MM.1S (cell line): ENCODE measurements around the gene PSORS1C1.
"Not testable (repeated sequence)": the region's sequence is repeated elsewhere in the genome, so short reads cannot be mapped to it uniquely, and the experiment has no call there.

Experiments used
- CTCF ChIP-seq: fragments of 300-600 bp; sonication (generic); IDR thresholded peaks from 2 replicates; pipeline ENCODE4 v1.5.1; 2016; ENCODE audit warnings: antibody characterized with exemption, low read length, mixed read lengths
- EZH2 ChIP-seq: fragments of 300-600 bp; sonication (generic); optimal IDR thresholded peaks from 2 replicates; pipeline ENCODE3; 2017; ENCODE audit warnings: low read depth, mild to moderate bottlenecking, antibody characterized with exemption, low read length, mixed read lengths
- EZH2phosphoT487 ChIP-seq: fragments of 300-600 bp; sonication (generic); IDR thresholded peaks from 2 replicates; pipeline ENCODE4 v1.6.1; 2018; ENCODE audit warnings: antibody characterized with exemption, low read length

GRCh38 chr6:31067891-31068668 is 46.5 kb upstream of the PSORS1C1 start:
- not testable (repeated sequence) for TF ChIP-seq CTCF, EZH2, EZH2phosphoT487
